Ramos (cell line): ENCODE data around the gene PJVK.

Experiments
- in situ Hi-C: fragments of 300-500 bp; cut with MboI; formaldehyde crosslinking; loops from one replicate; pipeline ENCODE4 v1.14.3; 2022; ENCODE audit warnings: low sequenced_read_pairs; ENCODE audit not compliant: unreplicated experiment

The PJVK gene

GRCh38 chr2:178478439-178479274 is 27.5 kb downstream of the PJVK start, which contains the start of gene FKBP7:
Gene FKBP7 (minus strand): TSS chr2:178478600. CDS start chr2:178478499, 101 bp downstream.
- in situ Hi-C loops, result no loop called here

- in situ Hi-C loops, result no loop called here
These were observed 28.1 kb downstream of the PJVK start for GRCh38 chr2:178479275-178479616.

GRCh38 chr2:178479758-178480226 is 28.6 kb downstream of the PJVK start:
- in situ Hi-C loops, result no loop called here

- in situ Hi-C loops, result no loop called here
These were observed 29.3 kb downstream of the PJVK start, which contains the start of gene PLEKHA3 for GRCh38 chr2:178480227-178481181. Gene PLEKHA3 (plus strand): TSS chr2:178480457. CDS start chr2:178480870, 413 bp downstream.

- in situ Hi-C loops, result no loop called here
These were observed 31.3 kb downstream of the PJVK start for GRCh38 chr2:178482437-178482836.

GRCh38 chr2:178484245-178485041 is 33.3 kb downstream of the PJVK start:
- in situ Hi-C loops, result no loop called here

GRCh38 chr2:178485356-178485755 is 34.2 kb downstream of the PJVK start:
- in situ Hi-C loops, result no loop called here

- in situ Hi-C loops, result no loop called here
These were observed 40.4 kb downstream of the PJVK start for GRCh38 chr2:178491612-178492011.

- in situ Hi-C loops, result no loop called here
These were observed 44.9 kb downstream of the PJVK start for GRCh38 chr2:178496049-178496448.

GRCh38 chr2:178498137-178498536 is 47.0 kb downstream of the PJVK start:
- in situ Hi-C loops, result no loop called here

GRCh38 chr2:178499640-178500039 is 48.5 kb downstream of the PJVK start:
- in situ Hi-C loops, result no loop called here

- in situ Hi-C loops, result no loop called here
These were observed 51.6 kb downstream of the PJVK start for GRCh38 chr2:178502751-178503150.

- in situ Hi-C loops, result no loop called here
These were observed 54.9 kb downstream of the PJVK start for GRCh38 chr2:178506101-178506500.

- in situ Hi-C loops, result no loop called here
These were observed 55.3 kb downstream of the PJVK start for GRCh38 chr2:178506524-178506923.

- in situ Hi-C loops, result no loop called here
These were observed 55.8 kb downstream of the PJVK start for GRCh38 chr2:178506949-178507348.

- in situ Hi-C loops, result no loop called here
These were observed 57.5 kb downstream of the PJVK start for GRCh38 chr2:178508646-178509045.

GRCh38 chr2:178510384-178510783 is 59.2 kb downstream of the PJVK start:
- in situ Hi-C loops, result no loop called here
